ENCODE results near the gene LRRC1.

DNA sequence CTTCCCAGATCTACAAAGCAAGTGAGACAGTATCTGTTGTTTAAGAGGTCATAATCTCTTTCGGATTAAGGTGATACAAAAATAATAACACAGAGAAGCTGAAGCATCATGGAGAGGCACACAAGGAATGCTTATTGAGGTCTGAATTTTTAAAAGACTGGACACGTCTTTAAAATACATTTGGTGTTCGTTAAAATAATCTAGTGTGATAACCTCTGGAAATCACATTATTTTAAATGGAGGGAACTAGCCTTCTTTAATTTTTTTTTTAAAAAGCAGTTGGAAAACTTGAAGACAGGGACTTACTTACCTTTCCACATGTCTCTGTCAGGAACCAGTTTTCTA, 1.9 kb upstream of the LRRC1 start:
- TF ChIP-seq POLR2AphosphoS5 (IDR thresholded peaks at IDR 0.05; ENCODE audit: low read depth, low read length), result no peak
- TF ChIP-seq SIN3A (IDR thresholded peaks at IDR 0.05; ENCODE audit: borderline replicate concordance, insufficient read depth, low read length), result no peak
- TF ChIP-seq TAF1 (IDR thresholded peaks at IDR 0.05; ENCODE audit: borderline replicate concordance, insufficient read depth, low read length), result no peak
- TF ChIP-seq, protein P1, sequence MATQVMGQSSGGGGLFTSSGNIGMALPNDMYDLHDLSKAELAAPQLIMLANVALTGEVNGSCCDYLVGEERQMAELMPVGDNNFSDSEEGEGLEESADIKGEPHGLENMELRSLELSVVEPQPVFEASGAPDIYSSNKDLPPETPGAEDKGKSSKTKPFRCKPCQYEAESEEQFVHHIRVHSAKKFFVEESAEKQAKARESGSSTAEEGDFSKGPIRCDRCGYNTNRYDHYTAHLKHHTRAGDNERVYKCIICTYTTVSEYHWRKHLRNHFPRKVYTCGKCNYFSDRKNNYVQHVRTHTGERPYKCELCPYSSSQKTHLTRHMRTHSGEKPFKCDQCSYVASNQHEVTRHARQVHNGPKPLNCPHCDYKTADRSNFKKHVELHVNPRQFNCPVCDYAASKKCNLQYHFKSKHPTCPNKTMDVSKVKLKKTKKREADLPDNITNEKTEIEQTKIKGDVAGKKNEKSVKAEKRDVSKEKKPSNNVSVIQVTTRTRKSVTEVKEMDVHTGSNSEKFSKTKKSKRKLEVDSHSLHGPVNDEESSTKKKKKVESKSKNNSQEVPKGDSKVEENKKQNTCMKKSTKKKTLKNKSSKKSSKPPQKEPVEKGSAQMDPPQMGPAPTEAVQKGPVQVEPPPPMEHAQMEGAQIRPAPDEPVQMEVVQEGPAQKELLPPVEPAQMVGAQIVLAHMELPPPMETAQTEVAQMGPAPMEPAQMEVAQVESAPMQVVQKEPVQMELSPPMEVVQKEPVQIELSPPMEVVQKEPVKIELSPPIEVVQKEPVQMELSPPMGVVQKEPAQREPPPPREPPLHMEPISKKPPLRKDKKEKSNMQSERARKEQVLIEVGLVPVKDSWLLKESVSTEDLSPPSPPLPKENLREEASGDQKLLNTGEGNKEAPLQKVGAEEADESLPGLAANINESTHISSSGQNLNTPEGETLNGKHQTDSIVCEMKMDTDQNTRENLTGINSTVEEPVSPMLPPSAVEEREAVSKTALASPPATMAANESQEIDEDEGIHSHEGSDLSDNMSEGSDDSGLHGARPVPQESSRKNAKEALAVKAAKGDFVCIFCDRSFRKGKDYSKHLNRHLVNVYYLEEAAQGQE (IDR thresholded peaks at IDR 0.05; ENCODE audit: insufficient read depth in 1 of 2, low read depth in 2 of 2, low read length in 2 of 2), result no peak
- no peak for TF ChIP-seq FOXP2 (optimal IDR thresholded peaks at IDR 0.05; ENCODE audit: borderline replicate concordance, extremely low read depth, extremely low read length, insufficient read depth)
